ENCODE results near the gene ETFA.

ETFA gene

GRCh38 chr15:76235186-76235826 is 76.0 kb downstream of the ETFA start:
- Histone ChIP-seq H3K4me1 (ENCODE audit: control insufficient read depth, insufficient read depth, low read length, poor library complexity, severe bottlenecking) (no peaks in the 10 kb centered on the region), H3K36me3 (ENCODE audit: control insufficient read depth, insufficient read depth, low read length) (peaks cover 9% of the 10 kb centered on the region), H3K9me3 (ENCODE audit: control insufficient read depth, low read length) (no peaks in the 10 kb centered on the region), H3K4me3 (ENCODE audit: extremely low read depth, insufficient read depth, low read length, poor library complexity, severe bottlenecking) (no peak overlapping the region), H3K27ac (ENCODE audit: low read depth, low read length, severe bottlenecking) (no peak overlapping the region)
- 67 to 75% methylated on average over 2 of the region's 3 CpGs for WGBS, 2 experiments (ENCODE audit: insufficient coverage in 2 of 2)

- Histone ChIP-seq H3K4me1 (ENCODE audit: control insufficient read depth, insufficient read depth, low read length, poor library complexity, severe bottlenecking) (no peaks in the 10 kb centered on the region), H3K27ac (ENCODE audit: low read depth, low read length, severe bottlenecking) (no peak overlapping the region), H3K4me3 (ENCODE audit: extremely low read depth, insufficient read depth, low read length, poor library complexity, severe bottlenecking) (no peak overlapping the region), H3K9me3 (ENCODE audit: control insufficient read depth, low read length) (no peaks in the 10 kb centered on the region), H3K36me3 (ENCODE audit: control insufficient read depth, insufficient read depth, low read length) (peaks cover 15% of the 10 kb centered on the region)
- 62 to 63% methylated on average over 3 of the region's 4 CpGs for WGBS, 2 experiments (ENCODE audit: insufficient coverage in 2 of 2)
These were observed 76.9 kb downstream of the ETFA start for GRCh38 chr15:76234337-76234889.

- no peaks in the 10 kb centered on the region for H3K9me3 ChIP-seq (ENCODE audit: control insufficient read depth, low read length)
- 100% methylated on average over 1 of the region's 1 CpG; no CpG with 5 or more reads in 1 of the 2 experiments for WGBS, 2 experiments (ENCODE audit: insufficient coverage in 2 of 2)
- H3K4me3 ChIP-seq (ENCODE audit: extremely low read depth, insufficient read depth, low read length, poor library complexity, severe bottlenecking): no peak overlapping the region
- H3K36me3 ChIP-seq (ENCODE audit: control insufficient read depth, insufficient read depth, low read length): peaks cover 19% of the 10 kb centered on the region
- no peak overlapping the region for H3K27ac ChIP-seq (ENCODE audit: low read depth, low read length, severe bottlenecking)
- H3K4me1 ChIP-seq (ENCODE audit: control insufficient read depth, insufficient read depth, low read length, poor library complexity, severe bottlenecking): no peaks in the 10 kb centered on the region
These were observed 77.3 kb downstream of the ETFA start for GRCh38 chr15:76233921-76234320.

- no peaks in the 10 kb centered on the region for H3K9me3 ChIP-seq (ENCODE audit: control insufficient read depth, low read length)
- no peak overlapping the region for H3K27ac ChIP-seq (ENCODE audit: low read depth, low read length, severe bottlenecking)
- WGBS, 2 experiments (ENCODE audit: insufficient coverage in 2 of 2): no CpG with 5 or more reads among the region's 1 CpG
These were observed 82.0 kb downstream of the ETFA start for GRCh38 chr15:76229266-76229665.

GRCh38 chr15:76223521-76223920 is 87.7 kb downstream of the ETFA start:
- Histone ChIP-seq H3K36me3 (ENCODE audit: control insufficient read depth, insufficient read depth, low read length) (peaks cover 42% of the 10 kb centered on the region), H3K4me1 (ENCODE audit: control insufficient read depth, insufficient read depth, low read length, poor library complexity, severe bottlenecking) (no peaks in the 10 kb centered on the region), H3K27ac (ENCODE audit: low read depth, low read length, severe bottlenecking) (no peak overlapping the region), H3K9me3 (ENCODE audit: control insufficient read depth, low read length) (no peaks in the 10 kb centered on the region), H3K4me3 (ENCODE audit: extremely low read depth, insufficient read depth, low read length, poor library complexity, severe bottlenecking) (no peak overlapping the region)
- whole genome bisulfite sequencing, 2 experiments (ENCODE audit: insufficient coverage in 2 of 2): 90% methylated on average over 2 of the region's 2 CpGs

More at GRCh38 chr15:76229266-76229665, 82.0 kb downstream of the ETFA start:
- H3K4me3 ChIP-seq (ENCODE audit: extremely low read depth, insufficient read depth, low read length, poor library complexity, severe bottlenecking): no peak overlapping the region
- H3K36me3 ChIP-seq (ENCODE audit: control insufficient read depth, insufficient read depth, low read length): peaks cover 38% of the 10 kb centered on the region
- H3K4me1 ChIP-seq (ENCODE audit: control insufficient read depth, insufficient read depth, low read length, poor library complexity, severe bottlenecking): no peaks in the 10 kb centered on the region

- Histone ChIP-seq H3K4me3 (ENCODE audit: extremely low read depth, insufficient read depth, low read length, poor library complexity, severe bottlenecking) (no peak overlapping the region), H3K36me3 (ENCODE audit: control insufficient read depth, insufficient read depth, low read length) (peaks cover 30% of the 10 kb centered on the region), H3K27ac (ENCODE audit: low read depth, low read length, severe bottlenecking) (no peak overlapping the region), H3K9me3 (ENCODE audit: control insufficient read depth, low read length) (no peaks in the 10 kb centered on the region), H3K4me1 (ENCODE audit: control insufficient read depth, insufficient read depth, low read length, poor library complexity, severe bottlenecking) (no peaks in the 10 kb centered on the region)
- whole genome bisulfite sequencing, 2 experiments (ENCODE audit: insufficient coverage in 2 of 2): 93% methylated on average over 2 of the region's 4 CpGs; no CpG with 5 or more reads in 1 of the 2 experiments
These were observed 89.1 kb downstream of the ETFA start for GRCh38 chr15:76222159-76222558.

- peaks cover 27% of the 10 kb centered on the region for H3K36me3 ChIP-seq (ENCODE audit: control insufficient read depth, insufficient read depth, low read length)
- H3K4me3 ChIP-seq (ENCODE audit: extremely low read depth, insufficient read depth, low read length, poor library complexity, severe bottlenecking): no peak overlapping the region
- no peaks in the 10 kb centered on the region for H3K4me1 ChIP-seq (ENCODE audit: control insufficient read depth, insufficient read depth, low read length, poor library complexity, severe bottlenecking)
- WGBS, 2 experiments (ENCODE audit: insufficient coverage in 2 of 2): no CpG with 5 or more reads among the region's 1 CpG
- H3K27ac ChIP-seq (ENCODE audit: low read depth, low read length, severe bottlenecking): no peak overlapping the region
- H3K9me3 ChIP-seq (ENCODE audit: control insufficient read depth, low read length): no peaks in the 10 kb centered on the region
These were observed 90.0 kb downstream of the ETFA start for GRCh38 chr15:76221085-76221767.

- no peaks in the 10 kb centered on the region for H3K9me3 ChIP-seq (ENCODE audit: control insufficient read depth, low read length)
- 94 to 95% methylated on average over 2 of the region's 5 CpGs for WGBS, 2 experiments (ENCODE audit: insufficient coverage in 2 of 2)
- H3K4me3 ChIP-seq (ENCODE audit: extremely low read depth, insufficient read depth, low read length, poor library complexity, severe bottlenecking): no peak overlapping the region
- no peaks in the 10 kb centered on the region for H3K4me1 ChIP-seq (ENCODE audit: control insufficient read depth, insufficient read depth, low read length, poor library complexity, severe bottlenecking)
- peaks cover 41% of the 10 kb centered on the region for H3K36me3 ChIP-seq (ENCODE audit: control insufficient read depth, insufficient read depth, low read length)
- H3K27ac ChIP-seq (ENCODE audit: low read depth, low read length, severe bottlenecking): no peak overlapping the region
These were observed 93.4 kb downstream of the ETFA start for GRCh38 chr15:76217882-76218217.

- H3K27ac ChIP-seq (ENCODE audit: low read depth, low read length, severe bottlenecking): no peak overlapping the region
- H3K9me3 ChIP-seq (ENCODE audit: control insufficient read depth, low read length): no peaks in the 10 kb centered on the region
- peaks cover 41% of the 10 kb centered on the region for H3K36me3 ChIP-seq (ENCODE audit: control insufficient read depth, insufficient read depth, low read length)
- H3K4me1 ChIP-seq (ENCODE audit: control insufficient read depth, insufficient read depth, low read length, poor library complexity, severe bottlenecking): no peaks in the 10 kb centered on the region
- no peak overlapping the region for H3K4me3 ChIP-seq (ENCODE audit: extremely low read depth, insufficient read depth, low read length, poor library complexity, severe bottlenecking)
- WGBS, 2 experiments (ENCODE audit: insufficient coverage in 2 of 2): 88 to 94% methylated on average over 4 to 5 of the region's 7 CpGs
These were observed 94.0 kb downstream of the ETFA start for GRCh38 chr15:76217029-76217881.

GRCh38 chr15:76215634-76216033 is 95.6 kb downstream of the ETFA start:
- H3K4me3 ChIP-seq (ENCODE audit: extremely low read depth, insufficient read depth, low read length, poor library complexity, severe bottlenecking): no peak overlapping the region
- WGBS, 2 experiments (ENCODE audit: insufficient coverage in 2 of 2): no CpG with 5 or more reads among the region's 1 CpG
- H3K4me1 ChIP-seq (ENCODE audit: control insufficient read depth, insufficient read depth, low read length, poor library complexity, severe bottlenecking): no peaks in the 10 kb centered on the region
- H3K36me3 ChIP-seq (ENCODE audit: control insufficient read depth, insufficient read depth, low read length): peaks cover 56% of the 10 kb centered on the region
- H3K9me3 ChIP-seq (ENCODE audit: control insufficient read depth, low read length): no peaks in the 10 kb centered on the region
- no peak overlapping the region for H3K27ac ChIP-seq (ENCODE audit: low read depth, low read length, severe bottlenecking)
